GM18870 (cell line): ENCODE measurements around the gene KLK1.
"Not testable (repeated sequence)": the region's sequence is repeated elsewhere in the genome, so short reads cannot be mapped to it uniquely, and the experiment has no call there.

Experiments
- ATAC-seq: cut with Tn5 transposase; IDR thresholded peaks from one replicate; pipeline ENCODE4 v1.9.1; 2021; ENCODE audit warnings: moderate library complexity; ENCODE audit not compliant: unreplicated experiment

Gene KLK1

DNA sequence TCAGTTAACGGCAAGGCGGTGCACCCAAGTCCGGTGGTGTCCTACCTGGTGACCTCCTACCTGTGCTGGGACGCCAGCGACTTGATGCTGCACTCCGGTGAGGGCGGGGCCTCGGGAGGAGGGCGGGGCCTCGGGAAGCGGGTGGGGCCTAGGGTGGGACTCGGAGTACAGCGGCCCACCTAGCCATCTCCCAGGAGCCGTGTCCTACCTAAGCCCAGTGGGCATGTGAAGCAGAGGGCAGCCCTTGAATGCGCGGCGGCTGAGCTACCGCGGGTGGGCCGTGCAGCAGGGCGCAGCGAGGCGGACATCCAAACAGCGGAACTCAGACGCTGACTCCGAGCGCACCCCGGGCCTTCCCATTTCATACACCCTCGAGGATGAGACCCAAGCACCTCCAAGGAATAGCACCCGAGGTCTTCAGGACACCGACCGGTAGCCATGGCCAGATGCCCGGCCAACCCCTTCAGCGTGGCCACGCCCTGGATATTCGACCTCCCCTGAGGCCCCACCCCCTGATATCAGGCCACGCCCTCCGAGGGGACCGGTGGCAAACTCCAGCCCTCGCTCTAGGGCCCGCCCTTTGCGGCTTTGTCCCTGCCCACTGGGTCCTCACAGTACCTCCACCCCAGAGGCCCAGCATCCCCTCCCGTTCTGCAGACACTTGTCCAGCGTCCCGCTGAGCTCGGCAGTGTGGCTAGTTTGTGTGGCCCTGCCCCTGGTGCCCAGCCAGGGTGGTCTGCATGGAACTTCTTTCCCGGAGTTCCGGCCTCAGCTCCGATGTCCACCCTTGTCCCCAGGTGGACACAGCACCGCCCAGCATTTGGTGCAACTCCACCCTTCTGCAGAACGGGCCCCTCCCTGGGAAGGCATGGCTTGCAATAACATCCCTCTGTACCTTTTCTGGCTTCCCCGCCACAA lies 5.4 kb downstream of the KLK1 start:
- ATAC-seq: peak; percentile 38

DNA sequence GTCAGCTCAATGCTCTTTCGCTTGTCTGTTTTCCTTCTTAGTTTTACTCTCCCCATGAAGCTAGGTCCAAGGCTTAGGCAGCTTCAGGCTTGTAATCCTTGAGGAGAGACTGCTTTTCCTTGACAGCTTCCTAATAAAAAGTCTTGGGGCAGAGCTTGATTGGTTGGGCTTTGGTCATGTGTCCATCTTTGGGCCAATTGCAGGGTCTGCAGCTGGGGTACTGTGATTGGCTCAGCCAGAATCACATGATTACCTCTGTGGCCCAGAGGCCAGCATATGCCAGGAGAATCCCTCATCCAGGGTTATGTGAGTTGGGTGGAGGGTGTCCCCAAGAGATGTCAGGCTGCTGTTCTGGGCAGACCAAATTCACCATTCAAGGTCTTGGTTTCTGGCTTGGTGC lies 8.1 kb downstream of the KLK1 start:
- no peak for ATAC-seq

DNA sequence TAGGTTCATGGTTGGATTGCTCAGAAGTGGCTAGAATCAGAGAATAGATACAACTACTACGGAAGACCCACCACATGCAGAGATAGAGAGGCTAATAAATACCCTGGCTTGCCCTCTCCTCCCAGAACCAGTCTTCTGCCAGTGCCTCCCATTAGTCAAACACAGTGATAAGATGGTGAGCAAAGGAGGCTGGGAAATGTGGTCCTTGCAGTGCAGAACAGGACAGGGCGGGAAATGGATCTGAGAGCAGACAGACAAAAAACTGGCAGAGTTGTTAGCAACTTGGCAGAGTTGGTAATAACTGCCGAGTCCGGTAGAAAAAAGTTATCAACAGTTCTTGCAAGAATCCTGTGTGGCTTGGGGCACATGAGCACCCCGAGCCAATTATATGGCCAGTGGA lies 8.7 kb downstream of the KLK1 start:
- no peak for ATAC-seq

DNA sequence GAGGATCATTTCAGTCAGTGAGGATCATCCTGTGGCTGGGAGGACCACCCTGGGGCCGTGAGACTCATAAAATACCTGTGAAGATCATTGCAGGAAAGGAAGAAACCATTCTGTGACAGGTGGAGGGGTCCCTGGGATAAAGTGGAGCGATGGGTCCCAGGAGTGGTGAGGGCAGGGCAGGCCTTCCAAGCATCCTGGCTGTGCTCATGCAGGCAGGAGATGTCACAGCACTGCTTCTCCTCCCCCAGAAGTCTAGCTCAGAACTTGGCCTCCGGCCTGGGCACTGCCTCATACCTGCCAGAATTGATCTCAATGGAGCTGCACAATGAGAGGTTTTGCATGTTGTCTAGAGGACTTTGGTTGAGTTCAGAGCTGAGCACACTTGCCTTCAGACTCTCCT lies 11.1 kb downstream of the KLK1 start:
- no peak for ATAC-seq

DNA sequence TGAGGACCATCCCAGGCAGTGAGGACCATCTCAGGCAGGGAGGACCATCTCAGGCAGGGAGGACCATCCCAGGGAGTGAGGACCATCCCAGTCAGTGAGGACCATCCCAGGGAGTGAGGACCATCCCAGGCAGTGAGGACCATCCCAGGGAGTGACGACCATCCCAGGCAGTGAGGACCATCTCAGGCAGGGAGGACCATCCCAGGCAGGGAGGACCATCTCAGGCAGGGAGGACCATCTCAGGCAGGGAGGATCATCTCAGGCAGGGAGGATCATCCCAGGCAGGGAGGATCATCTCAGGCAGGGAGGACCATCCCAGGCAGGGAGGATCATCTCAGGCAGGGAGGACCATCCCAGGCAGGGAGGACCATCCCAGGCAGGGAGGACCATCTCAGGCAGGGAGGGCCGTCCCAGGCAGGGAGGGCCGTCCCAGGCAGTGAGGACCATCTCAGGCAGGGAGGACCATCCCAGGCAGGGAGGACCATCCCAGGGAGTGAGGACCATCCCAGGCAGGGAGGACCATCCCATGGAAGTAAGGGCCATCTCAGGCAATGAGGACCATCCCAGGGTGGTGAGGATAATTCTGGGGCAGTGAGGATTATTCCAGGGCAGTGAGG lies 11.9 kb downstream of the KLK1 start:
- not testable (repeated sequence) for ATAC-seq

DNA sequence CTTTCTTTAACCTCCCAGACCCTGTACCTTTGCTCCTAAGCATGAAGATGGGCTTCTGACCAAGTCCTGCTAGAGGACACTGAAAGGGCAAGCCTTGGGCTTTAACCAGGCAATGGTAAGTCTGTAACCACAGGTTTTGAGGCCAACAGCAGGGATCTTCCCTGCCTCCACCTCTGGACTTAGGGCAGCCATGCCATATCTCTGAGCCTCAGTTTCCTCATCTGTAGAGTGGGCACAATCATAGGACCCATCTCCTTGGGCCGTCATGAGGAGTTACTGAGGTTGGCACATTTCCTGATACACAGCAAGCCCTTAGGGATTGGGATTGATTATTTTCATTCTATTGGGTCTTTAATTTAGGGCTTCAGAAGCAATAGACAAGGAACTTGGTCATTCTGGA lies 14.7 kb downstream of the KLK1 start:
- no peak for ATAC-seq

DNA sequence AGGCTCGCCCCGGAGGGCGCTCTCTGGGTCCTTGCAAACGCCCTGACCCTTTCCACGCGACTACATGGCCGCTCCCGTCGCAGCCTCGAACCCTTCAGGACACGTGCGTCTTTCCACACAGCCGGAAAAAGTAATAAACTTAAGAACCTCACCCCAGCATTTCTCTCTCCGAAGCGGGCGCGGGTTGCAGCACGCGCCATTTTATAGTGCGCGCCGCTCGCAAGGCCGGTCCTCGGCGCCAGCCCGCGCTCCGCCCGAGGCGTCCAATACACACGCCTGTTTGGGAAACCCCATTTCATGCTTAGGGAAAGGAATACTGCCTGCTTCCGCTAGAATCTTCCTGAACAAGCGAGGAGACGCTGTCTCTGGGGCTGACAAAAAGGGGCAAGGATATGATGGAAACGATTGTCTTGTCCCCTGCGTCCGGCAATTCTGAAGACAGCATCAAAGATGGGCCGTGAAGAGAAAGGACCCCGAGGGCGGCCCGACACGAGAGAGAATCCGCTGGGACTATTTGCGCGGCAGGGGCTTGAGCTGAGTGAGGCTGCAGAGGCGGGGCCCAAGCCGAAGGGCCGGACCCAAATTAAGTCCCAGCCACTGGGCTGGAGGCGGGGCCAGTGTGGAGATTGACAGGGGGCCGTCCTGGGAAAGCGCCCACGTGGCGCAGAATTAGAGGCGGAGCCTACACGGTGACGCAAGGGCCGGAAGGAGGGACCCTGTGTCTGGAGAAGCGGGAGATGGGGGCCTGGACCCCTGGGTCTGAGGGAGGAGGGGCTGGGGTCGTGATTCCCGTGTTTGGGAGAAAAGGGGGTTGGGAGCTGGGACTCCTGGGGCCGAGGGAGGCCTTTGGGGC lies 18.9 kb downstream of the KLK1 start:
- ATAC-seq: peak; percentile 72

DNA sequence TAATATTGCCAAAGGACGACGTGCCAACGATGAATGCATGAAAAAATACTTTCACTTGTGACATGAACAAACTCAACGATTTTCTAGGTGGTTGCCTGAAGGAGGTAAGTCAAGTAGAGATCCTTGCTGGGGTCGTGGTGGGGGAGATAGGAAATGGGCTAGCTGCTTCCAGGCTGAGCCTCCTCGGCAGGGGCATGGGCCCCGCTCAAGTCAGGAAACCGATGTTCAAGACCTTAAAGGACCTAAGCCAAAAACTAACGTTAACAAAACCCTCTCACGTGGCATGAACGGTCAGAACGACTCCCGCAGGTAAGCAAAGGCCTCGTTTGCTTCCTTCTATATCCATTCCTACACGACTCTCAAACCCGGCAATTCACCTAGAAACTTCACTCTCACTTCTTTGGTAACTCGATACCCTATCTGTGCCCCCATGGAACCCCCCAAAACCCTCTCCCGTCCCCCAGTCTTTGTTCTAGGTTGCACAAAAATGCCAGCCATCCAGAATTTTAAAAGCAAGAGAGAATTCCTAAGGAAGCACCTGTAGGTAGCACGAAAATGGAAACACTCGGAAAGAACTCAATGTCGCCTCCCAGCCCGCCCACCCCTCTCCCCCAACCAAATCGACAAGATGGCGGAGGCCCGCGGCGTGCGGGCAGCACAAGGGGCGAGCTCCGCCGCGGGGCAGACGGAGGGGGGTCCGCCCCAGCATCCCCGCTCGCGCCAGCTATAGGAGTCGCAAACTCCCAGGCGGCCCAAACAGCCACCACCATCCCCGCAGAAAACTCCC lies 19.8 kb downstream of the KLK1 start:
- no peak for ATAC-seq

DNA sequence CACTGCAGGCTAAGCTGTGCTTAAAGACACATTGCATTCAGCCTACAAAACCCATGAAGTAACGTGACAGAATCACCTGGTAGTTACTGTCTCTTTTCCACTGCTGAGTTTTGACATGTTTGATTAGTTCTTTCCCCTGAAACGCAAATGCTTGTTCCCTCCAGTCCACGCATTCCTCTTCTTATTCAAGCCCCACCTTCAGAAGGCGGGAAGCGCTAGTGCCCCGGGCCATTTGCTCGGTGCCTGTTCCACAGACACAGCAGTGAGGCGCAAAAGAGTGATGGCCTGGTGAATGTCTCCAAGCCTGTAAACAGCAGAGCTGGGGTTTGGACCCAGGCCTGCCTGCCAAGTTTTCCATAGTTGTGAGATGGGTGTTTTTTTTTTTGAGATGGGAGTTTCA lies 22.5 kb downstream of the KLK1 start:
- no peak for ATAC-seq

DNA sequence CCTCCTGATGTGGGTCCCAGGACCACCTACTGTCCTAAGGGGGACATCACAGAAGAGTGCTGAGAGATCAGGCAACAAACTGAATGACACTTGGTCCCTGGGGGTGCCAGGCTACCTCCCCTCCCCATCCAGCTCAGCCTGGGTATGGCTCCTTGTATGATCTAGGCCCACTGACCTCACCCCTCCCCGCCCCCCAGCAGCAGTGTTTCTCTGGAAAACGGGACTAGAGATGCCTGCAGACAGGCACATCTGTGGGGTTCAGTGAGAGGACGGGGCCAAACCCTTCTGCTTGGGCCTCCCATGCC lies 24.1 kb downstream of the KLK1 start:
- no peak for ATAC-seq

DNA sequence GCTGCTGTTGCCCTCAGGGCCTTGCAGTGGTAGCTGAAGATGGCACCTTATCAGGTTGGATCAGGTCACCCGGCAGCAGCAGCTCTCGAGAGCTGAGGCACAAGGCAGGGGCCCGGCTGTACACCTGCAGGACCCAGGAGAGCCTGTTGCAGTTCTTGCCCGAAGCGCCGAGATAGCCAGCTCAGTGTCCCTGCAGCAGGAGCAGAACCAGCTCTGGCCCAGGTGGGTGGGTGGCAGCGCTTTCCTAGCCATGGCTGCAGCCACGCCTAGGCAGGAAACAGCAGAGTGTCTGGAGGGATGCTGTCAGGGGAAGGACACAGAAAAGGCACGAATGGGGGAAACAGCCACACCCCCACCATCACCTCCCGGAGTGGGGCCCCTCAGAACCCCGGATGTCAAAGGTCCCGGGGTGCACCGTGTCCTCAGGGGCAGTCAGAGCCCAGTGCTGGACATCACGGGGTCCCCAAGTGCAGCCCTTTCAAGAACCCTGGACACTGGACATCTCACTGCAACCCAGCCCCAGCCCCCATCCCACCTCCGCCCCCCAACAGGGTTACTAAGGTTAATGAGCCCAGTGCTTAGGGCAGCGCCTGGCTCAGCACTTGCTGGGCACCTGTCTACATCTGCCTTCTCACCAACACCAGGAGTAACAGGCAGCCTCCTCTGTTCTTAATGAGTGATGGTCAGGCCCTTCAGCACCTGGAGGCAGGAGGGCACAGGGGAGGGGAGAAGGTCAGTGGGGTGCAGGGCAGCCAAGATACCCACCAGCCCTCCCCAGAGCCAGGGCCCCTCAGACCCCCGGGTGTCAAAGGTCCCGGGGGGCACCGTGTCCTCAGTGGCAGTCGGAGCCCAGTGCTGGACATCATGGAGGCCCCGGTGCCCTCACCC lies 24.7 kb downstream of the KLK1 start:
- no peak for ATAC-seq

DNA sequence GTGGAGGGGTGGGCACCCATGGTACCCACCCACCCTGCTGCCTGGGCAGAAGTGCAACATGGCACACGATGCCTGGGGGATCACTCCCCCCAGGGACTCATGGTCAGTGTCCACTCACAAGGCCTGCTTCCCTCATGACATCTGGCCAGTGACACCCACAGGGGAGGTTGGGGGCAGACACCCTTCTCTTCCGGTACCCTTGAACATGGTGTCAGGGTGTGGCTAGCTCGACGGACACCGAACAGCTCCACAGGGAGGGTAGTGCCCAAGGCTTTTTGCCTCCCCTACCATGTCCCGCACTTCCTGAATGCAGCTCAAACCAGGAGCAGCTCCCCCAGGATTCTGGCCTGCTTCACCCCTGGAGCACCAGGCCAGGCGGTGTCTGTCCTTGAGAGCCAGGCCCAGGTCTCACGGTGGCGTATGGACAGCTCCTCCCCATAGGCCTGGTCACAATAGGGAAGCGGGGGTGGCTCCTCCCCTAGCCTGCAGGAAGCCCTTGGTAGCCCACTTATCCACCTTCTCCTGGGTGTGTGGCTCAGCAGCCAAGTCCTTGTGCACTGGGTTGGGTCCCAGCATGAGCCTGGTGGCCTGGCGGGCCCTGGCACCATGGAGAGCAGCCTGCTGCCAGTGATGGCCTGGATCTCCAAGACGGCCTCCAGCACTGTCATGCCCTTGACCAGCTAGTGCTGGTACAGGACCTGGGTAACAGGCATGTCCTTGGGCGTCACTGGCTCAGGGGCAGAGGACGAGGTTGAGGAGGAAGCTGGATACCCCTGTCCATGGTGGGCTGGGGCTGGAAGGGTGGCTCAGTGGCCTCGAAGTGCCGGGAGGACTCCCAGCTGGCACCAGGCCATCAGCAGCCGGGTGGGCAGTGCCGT lies 25.6 kb downstream of the KLK1 start:
- ATAC-seq: no peak

DNA sequence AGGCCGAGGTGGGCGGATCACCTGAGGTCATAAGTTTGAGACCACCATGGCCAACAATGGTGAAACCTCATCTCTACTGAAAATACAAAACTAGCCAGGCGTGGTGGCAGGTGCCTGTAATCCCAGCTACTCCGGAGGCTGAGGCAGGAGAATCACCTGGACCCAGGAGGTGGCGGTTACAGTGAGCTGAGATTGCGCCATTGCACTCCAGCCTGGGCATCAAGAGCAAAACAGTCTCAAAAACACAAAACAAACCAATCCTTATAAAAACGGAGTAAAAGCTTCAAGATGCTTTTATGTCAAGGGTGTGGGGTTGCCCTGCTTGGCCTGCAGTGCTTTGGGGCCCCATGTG lies 26.2 kb downstream of the KLK1 start:
- ATAC-seq: no peak

DNA sequence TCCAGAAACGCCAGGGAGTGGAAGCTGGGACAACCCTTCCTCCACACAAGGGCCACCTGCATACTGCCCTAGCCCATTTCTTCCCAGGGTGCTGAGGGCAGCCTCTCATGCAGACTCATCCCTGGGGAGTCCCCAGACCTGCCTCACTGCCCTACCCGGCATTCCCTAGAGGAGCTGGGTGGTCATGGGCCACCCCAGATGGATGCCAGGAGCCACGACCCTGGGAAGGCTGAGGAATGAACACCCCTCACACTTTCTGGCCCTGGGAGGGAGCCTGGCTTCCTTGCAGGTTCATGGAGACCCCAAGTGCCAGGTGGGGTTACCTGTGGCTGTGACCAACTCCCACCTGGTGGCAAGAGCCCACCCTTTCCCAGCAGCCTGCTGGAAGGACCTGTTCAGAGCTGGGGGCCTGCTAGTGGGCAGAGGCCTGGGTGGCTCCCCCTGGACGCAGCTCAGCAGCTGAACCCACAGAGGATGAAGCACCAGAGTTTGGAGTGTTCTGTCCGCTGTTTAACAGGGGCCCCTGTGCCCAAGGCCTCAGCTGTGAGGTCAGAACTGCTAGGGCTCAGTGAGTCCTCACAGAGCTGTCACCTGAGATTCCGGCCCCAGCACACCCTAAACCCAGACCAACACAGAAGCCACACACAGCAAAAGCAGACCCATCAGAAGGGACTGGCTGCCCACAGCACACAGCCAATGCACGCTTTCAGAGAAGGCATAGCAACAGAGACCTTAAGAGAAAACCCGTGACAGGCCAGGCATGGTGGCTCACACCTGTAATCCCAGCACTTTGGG lies 26.8 kb downstream of the KLK1 start:
- no peak for ATAC-seq

DNA sequence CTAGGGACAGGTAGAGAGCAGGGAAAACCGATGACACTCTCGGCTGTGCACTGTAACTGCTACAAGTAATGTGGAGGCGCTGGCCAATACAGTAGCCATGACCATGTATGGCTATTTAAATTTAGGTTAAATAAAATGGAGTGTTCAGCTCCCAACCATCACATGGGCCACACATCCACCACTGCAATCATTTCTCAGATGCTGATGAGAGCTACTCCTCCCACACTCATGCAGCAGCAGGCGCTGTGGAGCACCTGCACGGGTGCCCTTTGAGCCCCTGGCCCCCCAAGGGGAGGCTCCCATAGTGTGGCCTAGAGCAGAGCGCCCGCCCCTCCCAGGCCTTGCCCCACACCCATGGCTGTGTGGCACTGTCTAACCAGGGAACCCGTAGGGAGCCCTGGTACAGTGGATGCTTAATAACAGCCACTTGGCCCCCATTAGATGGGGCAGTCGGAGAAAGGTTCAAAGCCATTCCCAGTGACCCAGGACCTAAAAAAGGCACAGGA lies 27.4 kb downstream of the KLK1 start:
- no peak for ATAC-seq

DNA sequence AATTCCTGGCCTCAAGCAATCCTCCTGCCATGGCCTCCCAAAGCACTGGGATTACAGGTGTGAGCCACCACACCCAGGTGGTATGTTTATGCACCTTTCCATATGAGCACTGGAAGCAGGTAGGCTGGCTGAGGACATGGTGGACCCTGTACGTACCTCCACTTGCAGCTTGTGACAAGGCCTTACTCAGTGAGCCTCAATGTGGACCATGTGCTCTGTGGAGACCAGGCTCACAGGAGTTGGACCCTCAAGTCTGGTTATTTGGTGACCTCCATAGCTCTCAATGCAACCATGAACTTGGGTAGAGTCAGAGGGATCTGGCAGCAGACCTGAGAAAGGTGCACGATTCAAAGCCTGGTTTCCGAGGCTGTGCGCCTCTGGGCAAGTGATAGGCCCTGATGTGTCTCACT lies 27.9 kb downstream of the KLK1 start:
- ATAC-seq: no peak

DNA sequence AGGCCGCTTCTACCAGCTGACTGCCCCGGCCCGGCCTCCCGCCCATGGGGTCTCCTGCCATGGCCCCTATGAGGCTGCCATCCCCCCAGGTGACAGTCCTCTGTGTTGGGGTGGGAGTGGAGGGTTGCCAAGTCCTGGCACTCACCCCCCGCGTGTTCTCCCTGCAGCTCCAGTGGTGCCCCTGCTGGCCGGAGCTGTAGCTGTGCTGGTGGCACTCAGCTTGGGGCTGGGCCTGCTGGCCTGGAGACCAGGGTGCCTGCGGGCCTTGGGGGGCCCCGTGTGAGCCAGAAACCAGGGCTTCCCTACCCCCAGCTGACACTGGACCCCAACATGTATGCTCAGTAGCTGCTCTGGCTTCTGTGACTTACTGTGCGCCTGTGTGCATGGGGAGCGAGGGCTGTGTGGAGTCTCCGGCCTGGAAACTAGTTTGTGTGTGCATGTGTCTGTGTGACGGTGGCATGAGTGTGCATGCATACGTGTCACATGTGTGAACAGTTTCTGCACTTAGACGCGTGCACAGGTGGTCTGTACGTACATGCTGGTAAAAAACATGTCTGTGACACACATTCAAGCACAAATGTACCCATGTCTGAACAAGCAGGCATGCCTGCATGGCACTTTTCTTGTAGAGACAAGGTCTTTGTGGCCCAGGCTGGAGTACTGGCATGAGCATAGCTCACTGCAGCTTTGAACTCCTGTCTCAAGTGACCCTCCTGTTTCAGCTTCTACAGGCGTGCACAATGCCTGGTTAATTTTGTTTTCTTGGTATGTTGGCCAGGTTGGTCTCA lies 28.5 kb downstream of the KLK1 start:
- ATAC-seq: no peak
